Measurements from ENCODE around the gene ST3GAL3.

- TF ChIP-seq CTCF (optimal IDR thresholded peaks at IDR 0.05 in 1 of 3, IDR thresholded peaks at IDR 0.05 in 1 of 3, conservative IDR thresholded peaks at IDR 0.05 in 1 of 3; ENCODE audit: extremely low read depth in 1 of 3, insufficient read depth in 2 of 3, low read length in 3 of 3) = no peak
- no peak for TF ChIP-seq EZH2 (IDR thresholded peaks at IDR 0.05; ENCODE audit: low read length)
These were observed 172.7 kb downstream of the ST3GAL3 start for GRCh38 chr1:43879996-43880395.

All from keratinocyte (primary cell).